IMR-90 (cell line): Measurements from ENCODE around the gene CAB39. TPM values are rescaled to one million over a fixed set of nuclear protein-coding genes. Genes with fewer than 3 reads are reported as not detected.
"Not testable (repeated sequence)": the region's sequence is repeated elsewhere in the genome, so short reads cannot be mapped to it uniquely, and the experiment has no call there.

Experiments used
- ATAC-seq: fragments of 200-7000 bp; cut with Tn5 transposase; 2 replicates; pipeline ENCODE4 v1.9.1; 2020; ENCODE audit warnings: low read depth, mild to moderate bottlenecking, moderate library complexity
- BruUV-seq: library from RNA; stranded (reverse); fragments of 400-500 nt; replicated peaks from 2 replicates; lab custom pipeline; 2021; lab: Mats Ljungman, UMichigan
- CTCF ChIA-PET: fragments of 300-600 bp; formaldehyde crosslinking; extraction: SDS; loops from one replicate; lab custom pipeline; 2021; ENCODE audit warnings: antibody characterized with exemption; lab: Yijun Ruan, JAX
- POLR2A ChIA-PET: fragments of 300-600 bp; sonication (Branson Sonifier 250); formaldehyde crosslinking; loops from one replicate; lab custom pipeline; 2022; ENCODE audit warnings: antibody characterized with exemption; ENCODE audit not compliant: unreplicated experiment; lab: Charles Lee
- DNase-seq: peaks from one replicate; pipeline ENCODE4 v3.0.0; 2013
- H2AFZ ChIP-seq: replicated peaks from 2 replicates; pipeline ENCODE3; 2013; ENCODE audit warnings: low read length, mild to moderate bottlenecking; ENCODE audit not compliant: poor library complexity
- H2AK5ac ChIP-seq: 2 replicates; pipeline ENCODE4 v1.6.1; 2013; ENCODE audit warnings: low read depth, low read length, inconsistent platforms
- H2AK9ac ChIP-seq: replicated peaks from 2 replicates; pipeline ENCODE3; 2013; ENCODE audit warnings: mild to moderate bottlenecking, low read depth, low read length, moderate library complexity; ENCODE audit not compliant: poor library complexity
- H2BK120ac ChIP-seq: 2 replicates; pipeline ENCODE4 v1.6.1; 2013; ENCODE audit warnings: low read depth, low read length, inconsistent platforms
- H2BK15ac ChIP-seq: 3 replicates; pipeline ENCODE4 v1.6.1; 2013; ENCODE audit warnings: low read depth, low read length, inconsistent platforms
- H2BK20ac ChIP-seq: 2 replicates; pipeline ENCODE4 v1.6.1; 2013; ENCODE audit warnings: low read depth, mild to moderate bottlenecking, inconsistent platforms, low read length, moderate library complexity
- H2BK5ac ChIP-seq: 2 replicates; pipeline ENCODE4 v1.6.1; 2013; ENCODE audit warnings: mild to moderate bottlenecking, low read depth, low read length, inconsistent platforms; ENCODE audit not compliant: poor library complexity, severe bottlenecking
- H3K14ac ChIP-seq: replicated peaks from 2 replicates; pipeline ENCODE4 v1.6.1; 2013; ENCODE audit warnings: low read depth, low read length, inconsistent platforms
- H3K18ac ChIP-seq: 2 replicates; pipeline ENCODE4 v1.6.1; 2013; ENCODE audit warnings: low read depth, low read length, control low read depth
- H3K23ac ChIP-seq: 2 replicates; pipeline ENCODE4 v1.6.1; 2013; ENCODE audit warnings: low read depth, low read length, inconsistent platforms
- H3K27ac ChIP-seq: 2 replicates; pipeline ENCODE4 v1.5.1; 2013; ENCODE audit warnings: mild to moderate bottlenecking, control low read depth, low read length; ENCODE audit not compliant: insufficient read depth
- H3K27me3 ChIP-seq: 2 replicates; pipeline ENCODE4 v1.6.1; 2013; ENCODE audit warnings: low read length; ENCODE audit not compliant: control insufficient read depth, insufficient read depth
- H3K36me3 ChIP-seq: 2 replicates; pipeline ENCODE4 v1.6.1; 2013; ENCODE audit warnings: low read length, mixed read lengths; ENCODE audit not compliant: control insufficient read depth, insufficient read depth
- H3K4ac ChIP-seq: 2 replicates; pipeline ENCODE4 v1.6.1; 2013; ENCODE audit warnings: low read depth, low read length, inconsistent platforms
- H3K4me1 ChIP-seq: 2 replicates; pipeline ENCODE4 v1.6.1; 2013; ENCODE audit warnings: low read length, mixed read lengths; ENCODE audit not compliant: control insufficient read depth, insufficient read depth
- H3K4me2 ChIP-seq: 2 replicates; pipeline ENCODE4 v1.6.1; 2013; ENCODE audit warnings: low read depth, mild to moderate bottlenecking, control low read depth, low read length, moderate library complexity
- H3K4me3 ChIP-seq: 2 replicates; pipeline ENCODE4 v1.5.1; 2013; ENCODE audit warnings: low read depth, mild to moderate bottlenecking, control low read depth, low read length, moderate library complexity; ENCODE audit not compliant: insufficient read depth
- H3K56ac ChIP-seq: 2 replicates; pipeline ENCODE4 v1.6.1; 2013; ENCODE audit warnings: low read length, inconsistent platforms; ENCODE audit not compliant: insufficient read depth; ENCODE audit errors: extremely low read depth
- H3K79me1 ChIP-seq, 2 experiments: 2 replicates each; pipeline ENCODE4 v1.6.1; 2013; ENCODE audit warnings: low read length in 2 of 2, inconsistent platforms in 1 of 2, low read depth in 1 of 2
- H3K9ac ChIP-seq: 2 replicates; pipeline ENCODE4 v1.6.1; 2013; ENCODE audit warnings: low read depth, low read length, control low read depth
- H3K9me1 ChIP-seq: 2 replicates; pipeline ENCODE4 v1.6.1; 2013; ENCODE audit warnings: low read length, inconsistent platforms; ENCODE audit not compliant: insufficient read depth
- H3K9me3 ChIP-seq: 2 replicates; pipeline ENCODE4 v1.6.1; 2013; ENCODE audit warnings: low read length; ENCODE audit not compliant: control insufficient read depth, insufficient read depth
- H4K20me1 ChIP-seq: 2 replicates; pipeline ENCODE4 v1.6.1; 2013; ENCODE audit warnings: low read length, inconsistent platforms; ENCODE audit not compliant: insufficient read depth
- H4K5ac ChIP-seq: 2 replicates; pipeline ENCODE4 v1.6.1; 2013; ENCODE audit warnings: mild to moderate bottlenecking, low read depth, low read length, control low read depth
- H4K8ac ChIP-seq, 2 experiments: 2 replicates each; pipeline ENCODE4 v1.6.1; 2013; ENCODE audit warnings: low read depth in 2 of 2, low read length in 2 of 2, control low read depth in 1 of 2, inconsistent platforms in 1 of 2
- H4K91ac ChIP-seq: 2 replicates; pipeline ENCODE4 v1.6.1; 2013; ENCODE audit warnings: low read depth, low read length, inconsistent platforms; ENCODE audit not compliant: insufficient read depth
- BHLHE40 ChIP-seq: fragments of 150-350 bp; IDR thresholded peaks from 2 replicates; pipeline ENCODE4 v1.6.1; 2016; ENCODE audit warnings: mild to moderate bottlenecking, low read depth, low read length
- CEBPB ChIP-seq: IDR thresholded peaks from 2 replicates; pipeline ENCODE4 v1.6.1; 2012; ENCODE audit warnings: low read depth, low read length, improper control_type of control experiment
- CHD1 ChIP-seq: IDR thresholded peaks from 2 replicates; pipeline ENCODE4 v1.6.1; 2012; ENCODE audit warnings: low read depth, low read length, improper control_type of control experiment
- FOS ChIP-seq: fragments of 150-350 bp; IDR thresholded peaks from 2 replicates; pipeline ENCODE4 v1.6.1; 2016; ENCODE audit warnings: low read depth, low read length
- RFX5 ChIP-seq: IDR thresholded peaks from 2 replicates; pipeline ENCODE4 v1.8.0; 2012; ENCODE audit warnings: low read depth, mild to moderate bottlenecking, low read length, moderate library complexity
- SMC3 ChIP-seq: fragments of 150-350 bp; IDR thresholded peaks from 2 replicates; pipeline ENCODE4 v1.6.1; 2016; ENCODE audit warnings: low read depth, mild to moderate bottlenecking, antibody characterized with exemption, low read length, moderate library complexity
- USF2 ChIP-seq: fragments of 150-350 bp; IDR thresholded peaks from 2 replicates; pipeline ENCODE4 v1.6.1; 2017; ENCODE audit warnings: mild to moderate bottlenecking, antibody characterized with exemption, low read length, low read depth
- WGBS, 2 experiments: methylation state at CpG; one replicate each; pipeline versions ENCODE4 v1.1.5 to v1.1.7; 2013; ENCODE audit warnings: missing lambda C conversion rate in 2 of 2; ENCODE audit not compliant: insufficient read length in 1 of 2; ENCODE audit errors: extremely low coverage in 2 of 2; 5-methylcytosine and 5-hydroxymethylcytosine counted together
- dilution Hi-C: fragments of 300-500 bp; cut with HindIII; formaldehyde crosslinking; loops from one replicate; pipeline ENCODE4 v1.14.3; 2018; ENCODE audit warnings: low sequenced_read_pairs; ENCODE audit not compliant: unreplicated experiment
- in situ Hi-C: fragments of 300-500 bp; cut with MboI; formaldehyde crosslinking; loops from 3 replicates; pipeline ENCODE4 v1.14.3; 2019; ENCODE audit warnings: low sequenced_read_pairs, inconsistent platforms, mixed read lengths
- intact Hi-C: fragments of 100-400 bp; cut with micrococcal nuclease; formaldehyde crosslinking; loops from 2 replicates; pipeline ENCODE4 v1.10.0; 2022
- polyA plus RNA-seq, 3 experiments: library from polyadenylated mRNA; depleted of rRNA; stranded (reverse); fragments of >200 nt; gene quantifications; 2 replicates each; pipeline ENCODE4 v1.2.3, GENCODE V29; 2012; ENCODE audit warnings: low replicate concordance in 1 of 3
- total RNA-seq: library from RNA; depleted of rRNA; stranded (reverse); fragments of >200 nt; gene quantifications from 2 replicates; pipeline ENCODE4 v1.2.3, GENCODE V29; 2012

Gene CAB39
- total and polyA plus RNA-seq, 2 of the 4 experiments (the other 2 are of a cell fraction) = 38.2 to 71.7 TPM

GRCh38 chr2:230723363-230723762, 10.7 kb downstream of the CAB39 start:
- Histone ChIP-seq H3K9me3 (no peaks in the 10 kb centered on the region), H2BK20ac (no peak overlapping the region), H2BK120ac (no peak overlapping the region; the same call in 1 of the 2 replicates), H2AFZ (no peak overlapping the region), H2BK5ac (no peak overlapping the region), H3K4me3 (no peak overlapping the region), H3K18ac (no peak overlapping the region), H3K9me1 (peaks cover 14% of the 10 kb centered on the region), H3K4me1 (peaks cover 12% of the 10 kb centered on the region), H3K4me2 (no peak overlapping the region), H3K27me3 (no peaks in the 10 kb centered on the region), H3K36me3 (peaks cover 19% of the 10 kb centered on the region), H3K56ac (no peak overlapping the region), H4K5ac (no peak overlapping the region), H3K27ac (no peak overlapping the region), H3K14ac (peak overlapping the region; percentile 62; the same call in 1 of the 2 replicates), H4K20me1 (peaks cover 69% of the 10 kb centered on the region), H3K79me1 (peaks cover 9 to 57% of the 10 kb centered on the region in 2 experiments), H2AK9ac (no peak overlapping the region), H2BK15ac (no peak overlapping the region), H4K8ac (0 out of 4 replicates have a peak overlapping the region, but pooled peaks of 1 of the 2 experiments have one; percentile 26), H4K91ac (no peak overlapping the region; the same call in 1 of the 2 replicates), H2AK5ac (no peak overlapping the region), H3K23ac (peak overlapping the region; percentile 24; the same call in 1 of the 2 replicates), H3K4ac (peak overlapping the region; percentile 54; the same call in 1 of the 2 replicates), H3K9ac (no peak overlapping the region)
- DNase-seq = no peak
- no TSS peak for BruUV-seq
- in situ Hi-C loops (no loop called here), intact Hi-C loops (no loop called here), dilution Hi-C loops (no loop called here)
- 86% methylated on average over 1 of the region's 2 CpGs; no CpG with 5 or more reads in 1 of the 2 experiments for WGBS, 2 experiments
- ATAC-seq = 0 out of 2 replicates have a peak, but pooled peaks have one; percentile 11
- ChIA-PET POLR2A (no interaction called here), CTCF (interaction anchor here (0.9 to 1.1 kb wide), 3 partner anchors 9 to 76 kb away, joined by 3 read pairs; no protein-coding TSS in a partner anchor)
- TF ChIP-seq CHD1 = no peak
- no peak for TF ChIP-seq USF2
- no peak for TF ChIP-seq RFX5
- peak; percentile 20; the same call in 1 of the 2 replicates for TF ChIP-seq CEBPB
- no peak for TF ChIP-seq BHLHE40
- TF ChIP-seq SMC3 = no peak
- TF ChIP-seq FOS = no peak

GRCh38 chr2:230724957-230725356, 12.3 kb downstream of the CAB39 start:
- H3K9me3 ChIP-seq, H2AK9ac ChIP-seq, H2BK15ac ChIP-seq, H3K4me2 ChIP-seq, H4K91ac ChIP-seq, BruUV-seq, H4K5ac ChIP-seq, H3K4me1 ChIP-seq, H3K14ac ChIP-seq, H2BK120ac ChIP-seq, CTCF ChIA-PET, POLR2A ChIA-PET, H4K8ac ChIP-seq, H2BK20ac ChIP-seq, H3K27me3 ChIP-seq, H3K27ac ChIP-seq, H3K4ac ChIP-seq, DNase-seq, in situ Hi-C loops, H3K9ac ChIP-seq, H3K18ac ChIP-seq, H3K56ac ChIP-seq, dilution Hi-C loops, H3K23ac ChIP-seq, H2BK5ac ChIP-seq, H2AFZ ChIP-seq, intact Hi-C loops, ATAC-seq, H2AK5ac ChIP-seq, H3K4me3 ChIP-seq: not testable (repeated sequence)
- peaks cover 19% of the 10 kb centered on the region for H3K36me3 ChIP-seq
- peaks cover 16 to 57% of the 10 kb centered on the region in 2 experiments for H3K79me1 ChIP-seq
- H3K9me1 ChIP-seq = peaks cover 10% of the 10 kb centered on the region
- WGBS, 2 experiments = 100% methylated on average over 6 of the region's 14 CpGs; no CpG with 5 or more reads in 1 of the 2 experiments
- H4K20me1 ChIP-seq = peaks cover 56% of the 10 kb centered on the region
